Activated naive CD4-positive, alpha-beta T cell treated with Interleukin-2 at 50 U/mL for 16 hours (primary cell): ENCODE data around the gene METTL3.
A peak's percentile ranks its signal among the peaks of the same experiment; 100 is the strongest.

Source experiments
- DNase-seq: peaks from one replicate; pipeline ENCODE4 v3.0.0-alpha.2; 2020

METTL3 gene

GRCh38 chr14:21525962-21526671, 15.0 kb upstream of the METTL3 start, which contains the start of gene SALL2:
TSS of gene SALL2 (minus strand) at chr14:21526346. CDS start at chr14:21526127, 219 bp downstream.
- peak; percentile 69 for DNase-seq

DNA sequence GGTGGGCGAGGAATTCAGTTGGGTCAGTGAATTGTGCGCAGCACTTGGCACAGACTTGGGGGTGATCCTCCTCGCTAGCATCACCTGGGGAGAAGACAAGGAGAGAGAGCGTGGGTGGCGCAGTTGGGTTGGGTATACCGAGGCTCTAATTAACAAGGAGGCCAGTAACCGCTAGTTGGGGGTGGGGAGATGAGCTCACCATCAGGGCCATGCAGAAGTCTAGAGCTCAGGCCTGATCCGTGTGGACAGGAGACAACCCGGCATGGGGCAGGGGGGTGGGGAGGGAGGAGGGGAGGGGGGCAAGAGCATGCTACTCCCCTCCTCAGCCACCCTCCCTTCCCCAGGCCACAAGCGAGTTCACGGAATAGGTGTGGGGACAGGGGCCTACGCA, 14.4 kb upstream of the METTL3 start:
- DNase-seq = no peak

- no peak for DNase-seq
Measured at GRCh38 chr14:21524575-21525490, 13.7 kb upstream of the METTL3 start.

GRCh38 chr14:21523203-21523602, 12.1 kb upstream of the METTL3 start:
- DNase-seq = no peak

- no peak for DNase-seq
Measured at GRCh38 chr14:21521501-21521900, 10.4 kb upstream of the METTL3 start.

DNA sequence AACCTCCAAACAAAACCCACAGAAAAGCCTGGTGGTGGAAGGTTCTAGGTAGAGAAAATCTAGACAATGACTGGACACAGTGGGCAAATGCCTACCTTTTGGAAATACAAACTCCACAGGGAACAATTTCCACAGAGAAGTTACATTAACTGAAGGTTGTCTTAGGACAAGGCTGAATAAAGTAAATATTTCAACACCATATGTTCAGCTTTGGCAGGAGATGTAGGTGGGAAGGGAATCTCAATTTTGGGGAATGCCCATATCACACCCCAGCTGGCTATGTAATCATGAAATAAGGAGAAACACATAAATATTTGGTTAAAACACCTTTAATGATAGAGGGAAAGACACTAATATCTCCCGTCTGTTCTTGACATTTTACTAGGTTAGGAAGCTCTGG, 9.6 kb upstream of the METTL3 start:
- no peak for DNase-seq

DNA sequence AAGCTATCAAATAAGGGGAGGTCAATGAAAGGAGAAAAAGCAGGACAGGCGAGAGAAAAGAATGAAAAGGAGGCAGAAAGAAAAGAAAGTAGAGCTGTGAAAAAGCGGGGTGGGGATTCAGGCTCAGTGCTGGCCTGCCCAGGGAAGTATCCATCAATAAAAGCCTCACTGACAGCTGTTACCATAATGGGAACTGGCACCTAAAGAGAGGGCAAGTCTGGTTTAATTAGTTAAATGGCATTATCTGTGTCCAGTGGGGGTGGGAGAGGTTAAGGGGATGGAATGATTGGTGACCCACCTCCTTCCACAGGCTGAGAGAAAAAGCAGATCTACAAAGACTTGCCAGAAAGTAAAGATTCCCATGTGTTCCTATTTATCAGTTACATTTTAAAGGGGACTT, 7.6 kb upstream of the METTL3 start:
- no peak for DNase-seq

GRCh38 chr14:21514341-21514740, 3.2 kb upstream of the METTL3 start:
- DNase-seq = no peak

GRCh38 chr14:21509432-21510143, 1.6 kb downstream of the METTL3 start:
- DNase-seq = no peak

DNA sequence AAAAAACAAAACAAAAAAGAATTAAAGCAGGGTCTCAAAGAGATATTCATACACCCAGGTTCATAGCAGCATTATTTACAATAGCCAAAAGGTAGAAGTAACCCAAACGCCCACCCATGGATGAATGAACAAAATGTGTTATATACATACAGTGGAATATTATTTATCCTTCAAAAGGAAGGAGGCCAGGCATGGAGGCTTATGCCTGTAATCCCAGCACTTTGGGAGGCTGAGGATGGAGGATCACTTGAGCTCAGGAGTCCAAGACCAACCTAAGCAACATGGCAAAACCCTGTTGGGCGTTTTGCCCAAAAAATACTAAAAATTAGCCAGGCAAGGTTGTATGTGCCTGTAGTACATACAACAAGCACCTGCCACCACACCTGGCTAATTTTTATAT, 4.6 kb downstream of the METTL3 start:
- no peak for DNase-seq

DNA sequence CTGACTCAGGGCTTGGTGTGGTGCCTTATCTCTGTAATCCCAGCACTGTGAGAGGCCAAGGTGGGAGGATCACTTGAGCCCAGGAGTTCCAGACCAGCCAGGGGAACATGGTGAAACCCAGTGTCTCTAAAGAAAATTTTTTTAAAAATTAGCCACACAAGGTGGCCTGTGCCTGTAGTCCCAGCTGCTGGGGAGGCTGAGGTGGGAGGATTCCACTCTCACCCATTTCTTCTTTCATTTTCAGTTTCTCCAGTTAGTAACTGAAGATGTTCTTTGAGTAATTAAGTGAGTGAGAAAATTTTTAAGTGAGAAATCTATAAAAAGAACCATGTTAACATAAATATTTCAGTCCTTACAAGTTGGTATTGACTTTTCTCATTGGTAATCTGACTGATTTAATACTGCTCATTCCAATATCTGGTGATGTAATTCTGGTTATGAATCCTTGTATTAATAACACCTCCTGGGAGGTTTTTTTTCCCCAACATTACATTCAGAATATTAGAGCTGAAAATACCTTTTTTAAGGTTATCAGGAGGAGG, 6.1 kb downstream of the METTL3 start:
- peak; percentile 36 for DNase-seq

DNA sequence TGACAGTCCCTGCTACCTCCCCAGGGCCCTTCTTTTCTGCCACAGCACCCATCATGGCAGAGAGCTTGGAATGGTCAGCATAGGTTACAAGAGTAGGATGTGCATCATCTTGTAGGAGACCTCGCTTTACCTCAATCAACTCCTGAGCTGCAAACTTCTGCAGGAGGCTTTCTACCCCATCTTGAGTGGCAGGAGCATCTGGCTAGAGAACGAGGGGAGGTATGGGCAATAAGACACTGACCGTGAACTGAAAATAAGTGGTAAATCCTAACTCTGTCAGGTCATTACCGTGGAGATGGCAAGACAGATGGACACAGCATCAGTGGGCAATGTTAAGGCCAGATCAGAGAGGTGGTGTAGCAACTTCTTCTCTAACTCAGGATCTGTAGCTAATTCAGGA, 7.8 kb downstream of the METTL3 start:
- DNase-seq = no peak

DNA sequence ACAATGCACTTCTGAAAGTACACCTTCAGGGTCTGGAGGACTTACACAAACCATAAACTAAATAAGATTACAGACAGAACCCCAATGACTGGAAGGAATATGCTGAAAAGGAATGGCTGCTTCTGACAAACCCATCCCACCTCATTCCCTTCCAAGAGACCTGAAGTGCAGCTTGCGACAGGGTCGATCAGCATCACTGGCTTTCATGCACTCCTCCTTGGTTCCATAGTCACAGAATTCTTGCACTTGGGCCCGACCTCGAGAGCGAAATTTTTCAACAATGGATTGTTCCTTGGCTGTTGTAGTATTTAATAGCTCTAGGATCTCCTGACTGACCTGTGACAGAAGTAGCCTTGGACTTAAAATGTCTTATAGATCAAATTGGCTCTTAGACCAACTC, 9.6 kb downstream of the METTL3 start:
- DNase-seq = no peak

GRCh38 chr14:21498540-21499526, 12.3 kb downstream of the METTL3 start:
- DNase-seq = no peak

DNA sequence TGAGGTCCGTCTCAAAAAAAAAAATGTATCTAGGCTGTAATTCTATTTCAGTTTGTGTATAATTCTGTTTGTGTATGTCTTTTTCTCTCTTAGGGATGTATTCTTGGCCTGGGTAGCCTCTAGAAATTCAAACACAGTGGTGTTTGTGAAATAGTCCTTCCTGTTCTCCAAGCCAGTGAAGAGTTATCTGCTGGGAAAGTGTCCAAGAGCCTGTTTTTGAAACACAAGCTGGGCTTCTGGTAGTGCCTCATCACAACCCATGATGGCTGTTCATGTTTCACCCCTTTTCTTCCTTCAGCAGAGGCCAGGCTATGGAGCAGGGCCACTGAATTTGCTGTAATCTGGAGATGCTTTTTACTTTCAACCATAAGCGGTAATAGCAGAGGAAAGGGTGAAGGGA, 14.7 kb downstream of the METTL3 start:
- DNase-seq = no peak

DNA sequence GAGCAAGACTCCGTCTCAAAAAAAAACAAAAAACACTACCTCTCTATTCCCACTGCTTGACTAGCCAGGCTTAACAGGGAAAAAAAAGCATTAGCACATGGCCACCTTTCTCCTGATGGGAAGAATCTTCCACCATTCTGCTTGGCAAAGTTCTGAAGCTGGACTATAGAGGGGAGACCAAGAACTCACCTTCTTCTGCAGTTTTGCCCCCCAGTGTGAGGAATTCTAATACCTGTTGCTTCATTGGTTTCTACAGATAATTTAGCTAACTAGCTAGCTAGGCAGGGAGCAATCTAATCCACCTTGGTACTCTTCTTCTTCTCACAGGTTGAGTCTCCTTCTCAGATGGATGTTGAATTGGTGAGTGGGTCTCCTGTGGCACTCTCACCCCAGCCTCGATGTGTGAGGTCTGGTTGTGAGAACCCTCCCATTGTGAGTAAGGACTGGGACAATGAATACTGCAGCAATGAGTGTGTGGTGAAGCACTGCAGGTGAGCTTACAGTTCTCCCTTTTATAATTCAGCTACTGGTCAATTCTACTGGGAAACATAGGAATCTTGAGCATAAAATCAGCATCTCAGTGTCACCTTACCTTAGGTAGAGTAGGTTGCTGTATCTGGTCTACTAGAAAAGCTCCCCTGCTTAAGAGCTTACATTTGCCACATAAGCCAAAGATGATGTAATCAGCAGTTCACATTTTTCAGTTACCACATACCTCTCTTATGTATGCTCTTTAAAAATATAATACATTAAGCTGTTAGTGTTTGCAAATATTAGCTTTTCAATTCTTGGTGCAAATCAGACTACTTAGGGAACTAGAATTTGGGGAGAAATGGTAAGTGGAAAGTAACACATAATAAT, 16.0 kb downstream of the METTL3 start:
- no peak for DNase-seq

DNA sequence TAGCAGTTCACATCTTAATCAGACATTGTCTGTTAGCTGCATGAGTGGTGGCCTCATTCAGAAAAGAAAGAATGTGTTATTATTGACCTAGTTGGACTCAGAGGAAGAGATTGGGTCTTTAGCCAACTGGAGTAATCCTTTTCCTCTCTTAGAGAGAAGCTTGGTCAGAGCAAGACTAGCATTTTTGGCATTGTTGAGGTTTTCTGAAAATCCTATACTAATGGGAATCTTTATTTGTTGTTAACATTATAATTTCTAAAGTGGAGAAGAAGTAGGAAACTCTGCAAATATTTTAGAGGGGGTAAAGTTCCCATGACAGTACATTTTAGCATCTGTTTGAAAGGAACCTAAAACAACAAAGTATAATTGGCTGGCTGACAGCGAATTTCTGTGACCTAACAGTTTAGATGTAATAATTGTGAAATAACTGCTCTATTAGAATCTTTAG, 24.5 kb downstream of the METTL3 start:
- no peak for DNase-seq

- DNase-seq = peak; percentile 96
Measured at GRCh38 chr14:21476925-21477681, 34.0 kb downstream of the METTL3 start, which contains the start of the genes RAB2B and TOX4. TSS of gene RAB2B (minus strand) at chr14:21476959. CDS start at chr14:21476872, 87 bp downstream. TSS of gene TOX4 (plus strand) at chr14:21477195. CDS start at chr14:21477279, 84 bp downstream.

- no peak for DNase-seq
Measured at GRCh38 chr14:21476523-21476924, 34.6 kb downstream of the METTL3 start.
